ENCODE measurements around the gene RABL3.

RABL3 gene

DNA sequence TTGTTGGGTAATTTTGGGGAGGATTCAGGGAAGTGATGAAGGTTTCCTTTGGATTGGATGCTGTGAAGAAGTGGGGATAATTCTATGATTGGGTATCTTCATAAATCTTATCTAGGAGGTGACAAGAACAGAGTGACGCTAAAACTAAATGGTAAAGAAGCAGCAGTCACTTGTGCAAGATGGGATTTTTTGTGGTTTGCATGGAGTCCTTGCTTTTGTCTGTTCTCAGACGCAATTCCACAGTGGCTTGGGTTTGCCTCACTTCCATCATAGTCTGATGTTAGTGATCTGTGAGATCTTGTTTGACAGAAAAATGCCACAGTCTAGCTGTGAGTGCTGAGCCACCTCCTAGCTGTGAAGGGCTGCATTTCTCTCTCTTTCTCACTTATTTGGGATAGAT is 27.1 kb upstream of the RABL3 start:
- Histone ChIP-seq H3K4me3 (ENCODE audit: low read depth, low read length, poor library complexity, severe bottlenecking) (no peak overlapping the region), H3K27ac (ENCODE audit: low read depth, low read length, poor library complexity, severe bottlenecking) (no peak overlapping the region), H3K36me3 (ENCODE audit: insufficient read depth, low read length) (peaks cover 30% of the 10 kb centered on the region), H3K4me1 (ENCODE audit: insufficient read depth, low read length, severe bottlenecking) (no peaks in the 10 kb centered on the region), H3K9me3 (ENCODE audit: low read length) (no peaks in the 10 kb centered on the region), H3K4me2 (ENCODE audit: low read length) (no peak overlapping the region), H4K20me1 (ENCODE audit: insufficient read depth, low read length) (0 out of 2 replicates have a peak, but pooled peaks cover 2% of the 10 kb centered on the region), H3F3A (ENCODE audit: insufficient read depth, low read length) (no peaks in the 10 kb centered on the region), H3K9ac (ENCODE audit: low read length) (no peak overlapping the region), H2AFZ (ENCODE audit: low read length) (no peak overlapping the region), H3K79me2 (ENCODE audit: insufficient read depth, low read length) (peaks cover 6% of the 10 kb centered on the region; the same call in 1 of the 2 replicates), H3K9me2 (ENCODE audit: low read depth, low read length) (no peaks in the 10 kb centered on the region), H3K27me3 (ENCODE audit: insufficient read depth, low read length) (no peaks in the 10 kb centered on the region)
- TF ChIP-seq, protein P1, sequence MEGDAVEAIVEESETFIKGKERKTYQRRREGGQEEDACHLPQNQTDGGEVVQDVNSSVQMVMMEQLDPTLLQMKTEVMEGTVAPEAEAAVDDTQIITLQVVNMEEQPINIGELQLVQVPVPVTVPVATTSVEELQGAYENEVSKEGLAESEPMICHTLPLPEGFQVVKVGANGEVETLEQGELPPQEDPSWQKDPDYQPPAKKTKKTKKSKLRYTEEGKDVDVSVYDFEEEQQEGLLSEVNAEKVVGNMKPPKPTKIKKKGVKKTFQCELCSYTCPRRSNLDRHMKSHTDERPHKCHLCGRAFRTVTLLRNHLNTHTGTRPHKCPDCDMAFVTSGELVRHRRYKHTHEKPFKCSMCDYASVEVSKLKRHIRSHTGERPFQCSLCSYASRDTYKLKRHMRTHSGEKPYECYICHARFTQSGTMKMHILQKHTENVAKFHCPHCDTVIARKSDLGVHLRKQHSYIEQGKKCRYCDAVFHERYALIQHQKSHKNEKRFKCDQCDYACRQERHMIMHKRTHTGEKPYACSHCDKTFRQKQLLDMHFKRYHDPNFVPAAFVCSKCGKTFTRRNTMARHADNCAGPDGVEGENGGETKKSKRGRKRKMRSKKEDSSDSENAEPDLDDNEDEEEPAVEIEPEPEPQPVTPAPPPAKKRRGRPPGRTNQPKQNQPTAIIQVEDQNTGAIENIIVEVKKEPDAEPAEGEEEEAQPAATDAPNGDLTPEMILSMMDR (IDR thresholded peaks at IDR 0.05; ENCODE audit: low read length): no peak
- TF ChIP-seq EZH2 (IDR thresholded peaks at IDR 0.05; ENCODE audit: borderline replicate concordance, low read length): no peak

DNA sequence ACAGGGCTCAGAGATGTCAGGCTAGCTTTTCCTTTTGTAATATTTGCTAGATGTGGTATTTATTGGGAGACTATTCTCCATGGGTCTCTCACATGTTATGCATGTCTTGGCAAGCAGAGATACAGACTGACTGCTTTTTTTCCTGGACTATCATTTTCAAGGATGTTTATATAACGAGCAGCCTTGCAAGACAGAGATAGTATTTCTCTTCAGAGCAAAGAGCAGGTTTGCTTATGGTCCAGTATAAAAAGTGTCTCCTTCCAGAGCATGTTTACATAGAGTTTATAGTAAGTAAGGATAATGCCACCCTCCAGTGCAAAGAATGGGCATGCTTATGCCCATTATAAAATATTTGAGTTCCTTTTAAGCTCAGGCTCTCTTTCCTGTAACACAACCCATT is 24.8 kb upstream of the RABL3 start:
- Histone ChIP-seq H3K9ac (ENCODE audit: low read length) (no peak overlapping the region), H3K27me3 (ENCODE audit: insufficient read depth, low read length) (no peaks in the 10 kb centered on the region), H2AFZ (ENCODE audit: low read length) (no peak overlapping the region), H3K4me2 (ENCODE audit: low read length) (no peak overlapping the region), H3K9me2 (ENCODE audit: low read depth, low read length) (no peaks in the 10 kb centered on the region), H3K4me3 (ENCODE audit: low read depth, low read length, poor library complexity, severe bottlenecking) (no peak overlapping the region), H3K4me1 (ENCODE audit: insufficient read depth, low read length, severe bottlenecking) (no peaks in the 10 kb centered on the region), H3K27ac (ENCODE audit: low read depth, low read length, poor library complexity, severe bottlenecking) (no peak overlapping the region), H4K20me1 (ENCODE audit: insufficient read depth, low read length) (0 out of 2 replicates have a peak, but pooled peaks cover 2% of the 10 kb centered on the region), H3K79me2 (ENCODE audit: insufficient read depth, low read length) (peaks cover 22% of the 10 kb centered on the region), H3F3A (ENCODE audit: insufficient read depth, low read length) (no peaks in the 10 kb centered on the region), H3K36me3 (ENCODE audit: insufficient read depth, low read length) (peaks cover 15% of the 10 kb centered on the region), H3K9me3 (ENCODE audit: low read length) (no peaks in the 10 kb centered on the region)
- TF ChIP-seq, protein P1 (IDR thresholded peaks at IDR 0.05; ENCODE audit: low read length): no peak
- no peak for TF ChIP-seq EZH2 (IDR thresholded peaks at IDR 0.05; ENCODE audit: borderline replicate concordance, low read length)

DNA sequence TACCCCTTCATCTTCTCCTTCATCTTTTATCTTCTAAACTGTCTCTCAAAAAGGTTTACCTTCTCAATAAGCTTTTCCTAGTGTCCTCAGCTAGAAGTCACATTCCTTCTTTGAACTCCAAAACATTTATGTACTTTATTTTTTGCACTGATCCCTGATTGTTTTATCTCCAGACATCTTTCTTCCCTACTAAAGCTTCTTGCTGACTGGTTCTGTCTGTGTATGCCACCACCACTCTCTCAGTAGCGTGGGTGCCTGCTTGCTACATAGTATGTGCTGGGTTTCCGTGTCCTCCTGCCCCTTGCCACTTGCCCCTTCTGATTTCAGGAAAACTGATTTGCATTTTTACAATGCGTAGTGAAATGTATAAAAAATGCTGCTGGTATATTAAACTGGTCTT is 24.3 kb upstream of the RABL3 start:
- no peaks in the 10 kb centered on the region for H3K9me3 ChIP-seq (ENCODE audit: low read length)
- no peak overlapping the region for H3K9ac ChIP-seq (ENCODE audit: low read length)
- H3K9me2 ChIP-seq (ENCODE audit: low read depth, low read length): no peaks in the 10 kb centered on the region
- no peaks in the 10 kb centered on the region for H3F3A ChIP-seq (ENCODE audit: insufficient read depth, low read length)
- TF ChIP-seq EZH2 (IDR thresholded peaks at IDR 0.05; ENCODE audit: borderline replicate concordance, low read length): no peak
- TF ChIP-seq, protein P1 (IDR thresholded peaks at IDR 0.05; ENCODE audit: low read length): no peak
- H3K79me2 ChIP-seq (ENCODE audit: insufficient read depth, low read length): peaks cover 22% of the 10 kb centered on the region
- H3K36me3 ChIP-seq (ENCODE audit: insufficient read depth, low read length): peaks cover 9% of the 10 kb centered on the region
- no peak overlapping the region for H3K4me2 ChIP-seq (ENCODE audit: low read length)
- H3K4me1 ChIP-seq (ENCODE audit: insufficient read depth, low read length, severe bottlenecking): no peaks in the 10 kb centered on the region
- H3K27me3 ChIP-seq (ENCODE audit: insufficient read depth, low read length): no peaks in the 10 kb centered on the region
- H3K4me3 ChIP-seq (ENCODE audit: low read depth, low read length, poor library complexity, severe bottlenecking): no peak overlapping the region
- no peak overlapping the region for H3K27ac ChIP-seq (ENCODE audit: low read depth, low read length, poor library complexity, severe bottlenecking)
- H4K20me1 ChIP-seq (ENCODE audit: insufficient read depth, low read length): 0 out of 2 replicates have a peak, but pooled peaks cover 2% of the 10 kb centered on the region
- no peak overlapping the region for H2AFZ ChIP-seq (ENCODE audit: low read length)

Measured in OCI-LY1 (cell line).